NB4 (cell line): Measurements from ENCODE around the gene NAALADL2.

Experiments
- DNase-seq: peaks from one replicate; pipeline ENCODE4 v3.0.0; 2010; ENCODE audit warnings: low read depth
- H3K4me3 ChIP-seq: one replicate; pipeline ENCODE4 v1.5.1; 2011; ENCODE audit warnings: mild to moderate bottlenecking, low read depth, low read length, moderate library complexity
- MYC ChIP-seq: IDR thresholded peaks from 2 replicates; pipeline ENCODE4 v1.6.1; 2011; ENCODE audit warnings: low read depth, low read length
- POLR2A ChIP-seq: IDR thresholded peaks from 2 replicates; pipeline ENCODE4 v1.6.1; 2011; ENCODE audit warnings: mild to moderate bottlenecking; ENCODE audit not compliant: insufficient read length; ENCODE audit errors: extremely low read depth
- TF ChIP-seq, protein P1 (sequence below): IDR thresholded peaks from one replicate; pipeline ENCODE4 v1.5.1; 2012; ENCODE audit warnings: low read depth, low read length
- TF ChIP-seq, protein P2 (sequence below): IDR thresholded peaks from 2 replicates; pipeline ENCODE4 v1.6.1; 2011; ENCODE audit warnings: low read depth, low read length

Gene NAALADL2

DNA sequence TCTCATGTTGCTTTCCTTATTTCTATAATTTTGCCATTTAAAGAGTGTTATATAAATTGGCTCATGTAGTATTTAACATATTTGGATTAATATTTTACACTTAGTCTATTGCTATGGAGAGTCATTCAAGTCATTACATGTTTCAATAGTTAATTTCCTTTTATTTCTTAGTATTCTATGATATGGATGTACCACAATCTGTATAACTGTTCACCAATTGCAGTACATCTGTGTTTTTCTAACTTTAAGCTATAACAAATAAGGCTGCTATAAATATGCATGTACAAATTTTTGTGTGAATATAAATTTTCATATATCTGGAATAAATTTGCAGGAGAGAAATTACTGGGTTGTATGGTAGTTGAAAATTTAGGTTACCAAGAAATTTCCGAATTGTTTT, 993.4 kb downstream of the NAALADL2 start:
- TF ChIP-seq, protein P1, sequence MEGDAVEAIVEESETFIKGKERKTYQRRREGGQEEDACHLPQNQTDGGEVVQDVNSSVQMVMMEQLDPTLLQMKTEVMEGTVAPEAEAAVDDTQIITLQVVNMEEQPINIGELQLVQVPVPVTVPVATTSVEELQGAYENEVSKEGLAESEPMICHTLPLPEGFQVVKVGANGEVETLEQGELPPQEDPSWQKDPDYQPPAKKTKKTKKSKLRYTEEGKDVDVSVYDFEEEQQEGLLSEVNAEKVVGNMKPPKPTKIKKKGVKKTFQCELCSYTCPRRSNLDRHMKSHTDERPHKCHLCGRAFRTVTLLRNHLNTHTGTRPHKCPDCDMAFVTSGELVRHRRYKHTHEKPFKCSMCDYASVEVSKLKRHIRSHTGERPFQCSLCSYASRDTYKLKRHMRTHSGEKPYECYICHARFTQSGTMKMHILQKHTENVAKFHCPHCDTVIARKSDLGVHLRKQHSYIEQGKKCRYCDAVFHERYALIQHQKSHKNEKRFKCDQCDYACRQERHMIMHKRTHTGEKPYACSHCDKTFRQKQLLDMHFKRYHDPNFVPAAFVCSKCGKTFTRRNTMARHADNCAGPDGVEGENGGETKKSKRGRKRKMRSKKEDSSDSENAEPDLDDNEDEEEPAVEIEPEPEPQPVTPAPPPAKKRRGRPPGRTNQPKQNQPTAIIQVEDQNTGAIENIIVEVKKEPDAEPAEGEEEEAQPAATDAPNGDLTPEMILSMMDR: no peak
- TF ChIP-seq POLR2A: no peak
- TF ChIP-seq, protein P2, sequence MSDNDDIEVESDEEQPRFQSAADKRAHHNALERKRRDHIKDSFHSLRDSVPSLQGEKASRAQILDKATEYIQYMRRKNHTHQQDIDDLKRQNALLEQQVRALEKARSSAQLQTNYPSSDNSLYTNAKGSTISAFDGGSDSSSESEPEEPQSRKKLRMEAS: no peak
- TF ChIP-seq MYC: no peak
- DNase-seq: no peak
- no peak overlapping the region for H3K4me3 ChIP-seq

- no peak overlapping the region for H3K4me3 ChIP-seq
- TF ChIP-seq MYC (no peak), POLR2A (no peak)
- TF ChIP-seq, protein P2: no peak
- TF ChIP-seq, protein P1: no peak
- DNase-seq: no peak
These were observed 998.6 kb downstream of the NAALADL2 start for GRCh38 chr3:175857666-175858270.
